GM21619 (cell line): ENCODE measurements around the gene TAS2R41.
"Not testable (repeated sequence)": the region's sequence is repeated elsewhere in the genome, so short reads cannot be mapped to it uniquely, and the experiment has no call there.

Experiments
- ATAC-seq: cut with Tn5 transposase; IDR thresholded peaks from one replicate; pipeline ENCODE4 v1.9.1; 2021; ENCODE audit not compliant: unreplicated experiment

Gene TAS2R41

DNA sequence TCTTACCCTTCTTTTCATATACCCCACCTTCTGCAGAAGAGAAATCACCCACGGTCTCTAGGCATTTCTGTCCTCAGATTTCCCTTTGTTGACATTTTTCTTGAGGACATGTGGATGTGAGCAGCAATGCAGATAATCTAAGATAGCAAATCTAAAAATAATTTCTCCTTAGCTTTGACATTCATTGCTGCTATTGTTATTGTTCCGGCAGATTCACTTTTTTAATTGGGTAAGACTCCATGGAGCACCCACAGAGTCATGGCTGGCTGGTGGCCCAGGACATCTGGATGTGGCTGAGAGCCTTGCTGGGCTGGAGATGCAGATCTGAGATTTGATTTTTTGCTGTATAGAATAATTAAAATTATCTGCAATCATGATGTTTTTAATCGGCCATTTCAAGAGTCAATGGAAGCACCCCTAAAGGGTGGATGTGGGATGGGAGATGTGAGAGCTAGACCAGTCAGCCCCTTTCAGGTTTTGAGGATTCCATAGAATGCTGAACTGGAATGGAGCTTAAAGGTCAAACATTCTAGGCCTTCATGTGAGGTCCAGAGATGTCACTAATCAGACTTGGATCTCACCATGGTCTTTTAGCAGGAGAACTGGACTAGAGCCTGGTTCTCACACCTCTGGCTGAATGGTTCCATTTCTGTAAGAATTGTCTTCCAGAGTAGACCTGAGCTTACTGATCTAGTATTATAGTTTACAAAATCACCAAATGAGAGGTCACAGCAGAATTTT, 37.5 kb downstream of the TAS2R41 start:
- ATAC-seq, result no peak

GRCh38 chr7:143516981-143517380, 39.3 kb downstream of the TAS2R41 start:
- no peak for ATAC-seq

- ATAC-seq, result no peak
These were observed 40.8 kb downstream of the TAS2R41 start for GRCh38 chr7:143518521-143518920.

DNA sequence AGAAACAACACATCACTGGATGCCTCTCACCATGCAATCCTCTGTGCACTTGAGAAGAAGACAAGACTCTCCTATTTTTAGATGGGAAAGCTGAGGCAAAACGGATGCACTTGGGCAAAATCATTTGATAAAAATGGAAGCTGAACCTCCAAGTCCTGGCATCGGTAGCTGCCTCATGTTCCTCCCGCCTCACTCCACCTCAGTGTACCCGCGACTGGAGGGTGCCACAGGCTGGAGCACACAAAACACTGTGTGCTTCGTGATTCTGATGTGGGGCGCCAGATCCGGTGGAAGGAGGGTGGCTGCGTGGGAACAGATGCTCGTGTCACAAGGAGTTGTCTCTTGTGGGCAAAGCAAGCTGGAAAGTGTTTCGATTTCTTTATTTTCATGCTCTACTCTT, 41.3 kb downstream of the TAS2R41 start:
- no peak for ATAC-seq

GRCh38 chr7:143519411-143520131, 41.9 kb downstream of the TAS2R41 start:
- no peak for ATAC-seq

DNA sequence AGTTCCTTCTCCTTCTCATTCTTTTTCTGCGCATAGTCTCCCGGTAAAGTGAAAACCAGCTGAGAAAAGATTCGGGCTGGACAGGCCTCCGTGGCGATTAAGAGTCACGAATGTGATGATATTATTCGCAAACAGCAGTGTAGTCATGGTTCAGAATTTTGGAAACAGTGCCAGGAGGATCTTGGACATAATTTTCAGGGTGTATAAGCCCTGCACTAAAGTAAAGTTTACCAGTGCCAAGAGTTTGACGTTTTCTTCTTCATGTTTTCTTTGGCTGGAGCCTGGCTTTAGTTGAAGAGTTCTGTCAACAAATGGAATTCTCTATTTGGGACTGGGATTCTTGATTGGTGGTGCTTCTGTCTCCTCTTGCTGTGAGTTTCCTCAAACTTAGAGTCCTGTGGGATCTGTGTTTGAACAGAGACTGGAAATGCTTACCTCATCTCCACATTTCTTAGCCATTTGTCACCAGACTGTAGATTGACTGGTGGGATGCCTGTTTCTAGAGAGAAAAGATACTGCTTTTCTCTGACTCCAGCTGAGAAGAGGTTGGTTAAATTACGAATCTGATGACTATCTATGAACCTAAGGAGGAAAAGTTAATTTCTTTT, 44.7 kb downstream of the TAS2R41 start:
- not testable (repeated sequence) for ATAC-seq
